Measurements from ENCODE around the gene ISL1.

DNA sequence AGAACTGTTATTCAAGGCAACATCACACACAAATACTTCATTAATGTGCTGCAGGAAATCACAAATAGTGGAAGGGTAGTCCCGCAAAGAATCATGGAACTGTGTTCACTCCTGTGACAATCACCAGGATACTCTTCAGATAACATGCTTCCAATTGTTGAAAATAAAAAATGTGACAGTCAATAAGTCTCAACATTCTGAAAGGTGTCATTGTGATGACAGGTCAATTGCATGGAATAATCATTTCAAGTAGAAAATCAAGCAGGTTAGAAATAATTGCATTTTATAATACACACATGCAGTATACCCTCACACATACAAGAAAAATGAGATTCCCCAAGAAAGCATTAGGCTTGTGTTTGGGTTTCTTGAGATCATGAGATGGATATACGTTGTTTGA is 46.4 kb upstream of the ISL1 start:
- TF ChIP-seq, protein P1, sequence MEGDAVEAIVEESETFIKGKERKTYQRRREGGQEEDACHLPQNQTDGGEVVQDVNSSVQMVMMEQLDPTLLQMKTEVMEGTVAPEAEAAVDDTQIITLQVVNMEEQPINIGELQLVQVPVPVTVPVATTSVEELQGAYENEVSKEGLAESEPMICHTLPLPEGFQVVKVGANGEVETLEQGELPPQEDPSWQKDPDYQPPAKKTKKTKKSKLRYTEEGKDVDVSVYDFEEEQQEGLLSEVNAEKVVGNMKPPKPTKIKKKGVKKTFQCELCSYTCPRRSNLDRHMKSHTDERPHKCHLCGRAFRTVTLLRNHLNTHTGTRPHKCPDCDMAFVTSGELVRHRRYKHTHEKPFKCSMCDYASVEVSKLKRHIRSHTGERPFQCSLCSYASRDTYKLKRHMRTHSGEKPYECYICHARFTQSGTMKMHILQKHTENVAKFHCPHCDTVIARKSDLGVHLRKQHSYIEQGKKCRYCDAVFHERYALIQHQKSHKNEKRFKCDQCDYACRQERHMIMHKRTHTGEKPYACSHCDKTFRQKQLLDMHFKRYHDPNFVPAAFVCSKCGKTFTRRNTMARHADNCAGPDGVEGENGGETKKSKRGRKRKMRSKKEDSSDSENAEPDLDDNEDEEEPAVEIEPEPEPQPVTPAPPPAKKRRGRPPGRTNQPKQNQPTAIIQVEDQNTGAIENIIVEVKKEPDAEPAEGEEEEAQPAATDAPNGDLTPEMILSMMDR (optimal IDR thresholded peaks at IDR 0.05 in 1 of 3, IDR thresholded peaks at IDR 0.05 in 1 of 3, conservative IDR thresholded peaks at IDR 0.05 in 1 of 3; ENCODE audit: extremely low read depth in 1 of 3, insufficient read depth in 2 of 3, low read length in 3 of 3) = no peak
- no peak for TF ChIP-seq EZH2 (IDR thresholded peaks at IDR 0.05; ENCODE audit: low read length)
